Keratinocyte (primary cell): ENCODE data around the gene ZBTB5.

Experiments
- EZH2 ChIP-seq: IDR thresholded peaks from one replicate; pipeline ENCODE4 v1.6.1; 2012; ENCODE audit warnings: inconsistent platforms, mild to moderate bottlenecking, low read length, moderate library complexity
- TF ChIP-seq, protein P1 (sequence below), 3 experiments: IDR thresholded peaks in 1 of 3; conservative IDR thresholded peaks in 1 of 3; optimal IDR thresholded peaks in 1 of 3; 2 replicates in 2 of 3; 3 replicates in 1 of 3; pipeline versions ENCODE3 to v1.5.1; 2011; ENCODE audit warnings: low read length in 3 of 3, mild to moderate bottlenecking in 3 of 3, moderate library complexity in 2 of 3, control low read depth in 1 of 3, inconsistent platforms in 1 of 3; ENCODE audit not compliant: insufficient read depth in 2 of 3; ENCODE audit errors: extremely low read depth in 1 of 3

DNA sequence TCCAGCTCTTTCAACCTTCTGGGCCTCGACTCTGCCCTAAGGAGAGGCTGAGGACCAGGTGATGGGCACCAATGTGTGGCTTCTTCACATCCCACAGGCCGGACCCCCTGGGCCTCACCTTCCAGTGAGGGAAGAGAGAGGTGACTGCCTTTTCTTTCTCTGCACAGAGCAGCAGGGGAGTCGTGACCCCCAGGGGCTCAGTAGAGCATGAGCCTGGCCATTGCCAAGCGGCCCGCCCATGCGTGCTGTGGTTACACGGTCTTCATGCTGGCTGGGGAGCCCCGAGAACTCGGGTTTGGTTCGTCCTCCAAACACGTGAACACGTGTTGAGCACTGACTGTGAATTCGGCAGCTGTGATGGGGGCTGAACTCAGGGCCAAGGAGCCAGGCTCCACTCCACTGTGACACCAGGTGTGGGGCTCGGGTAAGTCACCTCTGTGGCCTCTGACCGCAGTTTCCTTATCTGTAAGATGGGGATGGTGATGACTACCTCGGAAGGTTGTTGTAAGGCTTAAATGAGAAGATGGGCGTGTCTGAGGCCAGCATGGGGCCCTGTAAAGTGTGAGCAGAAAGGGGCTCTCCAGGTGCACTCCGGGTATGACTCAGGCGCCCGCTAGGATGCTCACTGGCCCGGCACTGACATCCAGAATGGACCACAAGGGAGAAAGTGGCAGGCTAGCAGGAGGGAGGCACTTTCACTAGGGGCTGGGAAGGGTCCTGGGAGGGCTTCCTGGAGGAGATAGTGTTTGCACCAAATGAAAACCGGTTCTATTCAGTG, 56.1 kb downstream of the ZBTB5 start:
- TF ChIP-seq, protein P1, sequence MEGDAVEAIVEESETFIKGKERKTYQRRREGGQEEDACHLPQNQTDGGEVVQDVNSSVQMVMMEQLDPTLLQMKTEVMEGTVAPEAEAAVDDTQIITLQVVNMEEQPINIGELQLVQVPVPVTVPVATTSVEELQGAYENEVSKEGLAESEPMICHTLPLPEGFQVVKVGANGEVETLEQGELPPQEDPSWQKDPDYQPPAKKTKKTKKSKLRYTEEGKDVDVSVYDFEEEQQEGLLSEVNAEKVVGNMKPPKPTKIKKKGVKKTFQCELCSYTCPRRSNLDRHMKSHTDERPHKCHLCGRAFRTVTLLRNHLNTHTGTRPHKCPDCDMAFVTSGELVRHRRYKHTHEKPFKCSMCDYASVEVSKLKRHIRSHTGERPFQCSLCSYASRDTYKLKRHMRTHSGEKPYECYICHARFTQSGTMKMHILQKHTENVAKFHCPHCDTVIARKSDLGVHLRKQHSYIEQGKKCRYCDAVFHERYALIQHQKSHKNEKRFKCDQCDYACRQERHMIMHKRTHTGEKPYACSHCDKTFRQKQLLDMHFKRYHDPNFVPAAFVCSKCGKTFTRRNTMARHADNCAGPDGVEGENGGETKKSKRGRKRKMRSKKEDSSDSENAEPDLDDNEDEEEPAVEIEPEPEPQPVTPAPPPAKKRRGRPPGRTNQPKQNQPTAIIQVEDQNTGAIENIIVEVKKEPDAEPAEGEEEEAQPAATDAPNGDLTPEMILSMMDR (optimal IDR thresholded peaks at IDR 0.05 in 1 of 3, IDR thresholded peaks at IDR 0.05 in 1 of 3, conservative IDR thresholded peaks at IDR 0.05 in 1 of 3; ENCODE audit: extremely low read depth in 1 of 3, insufficient read depth in 2 of 3, low read length in 3 of 3) = no peak
- TF ChIP-seq EZH2 = no peak
